Measurements from ENCODE around the gene SLC16A12. TPM values are rescaled to one million over a fixed set of nuclear protein-coding genes. Genes with fewer than 3 reads are reported as not detected.

The SLC16A12 gene
- total and polyA plus RNA-seq, 2 donors (not counting 3 experiments of a cell fraction or from before 2014, with no cell fraction given): not detected

Other genes starting within 250 kb of the SLC16A12 start
- 0.51 and 1.4 TPM in 2 replicates for gene IFIT2, start 233.5 kb downstream of the SLC16A12 start, total RNA-seq
- 0.16 and 0.23 TPM in 2 replicates for gene IFIT2, start 233.5 kb downstream of the SLC16A12 start, polyA plus RNA-seq
- gene IFIT3, start 207.6 kb downstream of the SLC16A12 start, total RNA-seq: 2.6 and 3.1 TPM in 2 replicates
- gene IFIT3, start 207.6 kb downstream of the SLC16A12 start, polyA plus RNA-seq: 0.91 and 1.2 TPM in 2 replicates
- gene IFIT1B, start 157.5 kb downstream of the SLC16A12 start, total RNA-seq: not detected in 2 replicates
- not detected in 2 replicates for gene IFIT1B, start 157.5 kb downstream of the SLC16A12 start, polyA plus RNA-seq
- 0.39 and 0.75 TPM in 2 replicates for gene IFIT1, start 143.0 kb downstream of the SLC16A12 start, total RNA-seq
- 0.51 and 0.57 TPM in 2 replicates for gene IFIT1, start 143.0 kb downstream of the SLC16A12 start, polyA plus RNA-seq
- gene IFIT5, start 121.0 kb downstream of the SLC16A12 start, total RNA-seq: 3.2 and 4.0 TPM in 2 replicates
- 0.97 and 1.0 TPM in 2 replicates for gene IFIT5, start 121.0 kb downstream of the SLC16A12 start, polyA plus RNA-seq
- gene PANK1, start 109.6 kb upstream of the SLC16A12 start, total RNA-seq: 6.3 and 6.9 TPM in 2 replicates
- 1.6 and 2.0 TPM in 2 replicates for gene PANK1, start 109.6 kb upstream of the SLC16A12 start, polyA plus RNA-seq
- 34.9 and 39.7 TPM in 2 replicates for gene KIF20B, start 166.0 kb upstream of the SLC16A12 start, total RNA-seq
- 1.5 and 2.6 TPM in 2 replicates for gene KIF20B, start 166.0 kb upstream of the SLC16A12 start, polyA plus RNA-seq

All from endothelial cell of umbilical vein (primary cell).